Esophagus squamous epithelium (tissue), 5 donors: ENCODE measurements around the gene ZDHHC22. TPM values are rescaled to one million over a fixed set of nuclear protein-coding genes. Genes with fewer than 3 reads are reported as not detected.

Source experiments
- DNase-seq: peaks from one replicate; lab custom pipeline; 2025; lab: John Stamatoyannopoulos, UW
- H3K27ac ChIP-seq, 4 donors: fragments of 200-600 bp; sonication (generic); one replicate each; pipeline ENCODE4 v1.5.1; 2016 to 2019; ENCODE audit warnings: mild to moderate bottlenecking in 1 of 4
- H3K27me3 ChIP-seq, 4 donors: fragments of 200-600 bp; sonication (generic); 1 replicate in 3 of 4; 2 replicates in 1 of 4; pipeline versions ENCODE4 v1.5.1 to v1.6.0; 2017 to 2021; ENCODE audit warnings: antibody characterized with exemption in 1 of 4
- H3K36me3 ChIP-seq, 3 donors: fragments of 200-600 bp; sonication (generic); one replicate each; pipeline ENCODE4 v1.5.1; 2016 to 2019
- H3K4me1 ChIP-seq, 3 donors: fragments of 200-600 bp; sonication (generic); one replicate each; pipeline ENCODE4 v1.5.1; 2017 to 2019
- H3K4me3 ChIP-seq, 4 donors: fragments of 200-600 bp; sonication (generic); 1 replicate in 3 of 4; 2 replicates in 1 of 4; pipeline ENCODE4 v1.5.1; 2016 to 2019; ENCODE audit warnings: mild to moderate bottlenecking in 2 of 4, moderate library complexity in 1 of 4
- H3K9me3 ChIP-seq, 3 donors: fragments of 200-600 bp; sonication (generic); one replicate each; pipeline ENCODE4 v1.5.1; 2016 to 2019
- POLR2A ChIP-seq, 4 donors: fragments of 450-650 bp; IDR thresholded peaks; one replicate each; pipeline ENCODE4 v1.6.1; 2017; ENCODE audit warnings: antibody characterized with exemption in 4 of 4, mild to moderate bottlenecking in 4 of 4, moderate library complexity in 3 of 4
- WGBS, 2 donors: methylation state at CpG; one replicate each; pipeline ENCODE4 v1.1.5; 2018; 5-methylcytosine and 5-hydroxymethylcytosine counted together
- intact Hi-C: fragments of 100-400 bp; cut with DNase I; formaldehyde crosslinking; loops from one replicate; pipeline ENCODE4 v1.15.0; 2022
- total RNA-seq, 4 donors: library from RNA; depleted of rRNA; stranded (reverse); fragments of >200 nt; gene quantifications; one replicate each; pipeline ENCODE4 v1.1.0, GENCODE V29; 2016
- TF ChIP-seq, protein P1 (sequence below), 6 experiments: fragments of 450-650 bp in 4 of 6; fragments of 200-600 bp in 2 of 6; sonication (generic) in 2 of 6; IDR thresholded peaks; one replicate each; pipeline ENCODE4 v1.5.1; 2016 to 2019; ENCODE audit warnings: antibody characterized with exemption in 6 of 6, mild to moderate bottlenecking in 4 of 6, moderate library complexity in 4 of 6
- donor health status: DM: yes; HTN: yes; CAD: no.

The ZDHHC22 gene
- total RNA-seq, 4 donors from 2014 or later, result not detected

DNA sequence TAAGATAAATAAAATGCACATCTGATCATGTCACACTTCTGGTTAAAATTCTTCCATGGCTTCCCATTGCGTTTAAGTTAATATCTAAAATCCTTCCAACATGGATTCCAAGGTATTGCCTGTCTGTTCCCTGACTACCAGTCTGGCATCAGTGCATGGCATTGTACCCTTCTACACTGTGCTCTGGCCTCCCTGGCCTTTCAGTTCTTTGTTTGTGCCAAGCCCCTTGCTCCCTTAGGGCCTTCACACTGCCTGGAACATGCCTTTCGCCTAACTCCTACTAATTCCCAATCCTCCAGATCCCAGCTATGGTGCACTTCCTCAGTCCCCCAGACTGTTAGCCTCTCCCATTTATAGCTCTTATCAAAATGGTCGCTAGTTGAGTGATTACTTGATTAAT lies 37.2 kb downstream of the ZDHHC22 start:
- intact Hi-C loops, result no loop called here
- H3K4me1 ChIP-seq, result peaks cover 11 to 99% (median 39%) of the 10 kb centered on the region in 3 donors
- H3K27me3 ChIP-seq, result no peaks in the 10 kb centered on the region
- no peaks in the 10 kb centered on the region for H3K9me3 ChIP-seq
- H3K27ac ChIP-seq, result peak overlapping the region in 3 of 4 donors; percentile 40 to 64 (median 57)
- no peak overlapping the region for H3K4me3 ChIP-seq
- peaks cover 0 to 38% (median 0%) of the 10 kb centered on the region in 3 donors for H3K36me3 ChIP-seq
- DNase-seq, result no peak
- TF ChIP-seq POLR2A (IDR thresholded peaks at IDR 0.05), result no peak
- WGBS, 2 donors, result 87 to 91% methylated on average over 3 of the region's 3 CpGs

DNA sequence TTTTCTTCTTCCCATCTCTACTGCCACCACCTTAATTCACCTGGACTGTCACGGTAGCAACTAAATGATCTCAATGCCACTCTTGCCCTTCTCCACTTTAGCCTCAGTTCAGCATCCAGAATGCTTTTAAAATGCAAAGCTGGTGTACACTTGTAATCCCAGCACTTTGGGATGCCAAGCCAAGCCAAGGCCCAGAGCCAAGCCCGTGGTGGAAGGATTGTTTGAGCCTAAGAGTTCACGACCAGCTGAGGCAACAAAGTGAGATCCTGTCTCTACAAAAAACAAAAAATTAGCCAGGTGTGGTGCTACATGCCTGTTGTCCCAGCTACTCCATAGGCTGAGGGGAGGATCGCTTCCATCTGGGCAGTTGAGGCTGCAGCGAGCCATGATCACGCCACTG lies 37.6 kb downstream of the ZDHHC22 start:
- intact Hi-C loops, result no loop called here
- Histone ChIP-seq H3K36me3 (peaks cover 0 to 34% (median 0%) of the 10 kb centered on the region in 3 donors), H3K9me3 (no peaks in the 10 kb centered on the region), H3K27ac (peak overlapping the region in 3 of 4 donors; percentile 20 to 57 (median 40)), H3K4me3 (no peak overlapping the region), H3K27me3 (no peaks in the 10 kb centered on the region), H3K4me1 (peaks cover 15 to 99% (median 43%) of the 10 kb centered on the region in 3 donors)
- no peak for TF ChIP-seq POLR2A (IDR thresholded peaks at IDR 0.05)
- TF ChIP-seq, protein P1, sequence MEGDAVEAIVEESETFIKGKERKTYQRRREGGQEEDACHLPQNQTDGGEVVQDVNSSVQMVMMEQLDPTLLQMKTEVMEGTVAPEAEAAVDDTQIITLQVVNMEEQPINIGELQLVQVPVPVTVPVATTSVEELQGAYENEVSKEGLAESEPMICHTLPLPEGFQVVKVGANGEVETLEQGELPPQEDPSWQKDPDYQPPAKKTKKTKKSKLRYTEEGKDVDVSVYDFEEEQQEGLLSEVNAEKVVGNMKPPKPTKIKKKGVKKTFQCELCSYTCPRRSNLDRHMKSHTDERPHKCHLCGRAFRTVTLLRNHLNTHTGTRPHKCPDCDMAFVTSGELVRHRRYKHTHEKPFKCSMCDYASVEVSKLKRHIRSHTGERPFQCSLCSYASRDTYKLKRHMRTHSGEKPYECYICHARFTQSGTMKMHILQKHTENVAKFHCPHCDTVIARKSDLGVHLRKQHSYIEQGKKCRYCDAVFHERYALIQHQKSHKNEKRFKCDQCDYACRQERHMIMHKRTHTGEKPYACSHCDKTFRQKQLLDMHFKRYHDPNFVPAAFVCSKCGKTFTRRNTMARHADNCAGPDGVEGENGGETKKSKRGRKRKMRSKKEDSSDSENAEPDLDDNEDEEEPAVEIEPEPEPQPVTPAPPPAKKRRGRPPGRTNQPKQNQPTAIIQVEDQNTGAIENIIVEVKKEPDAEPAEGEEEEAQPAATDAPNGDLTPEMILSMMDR (IDR thresholded peaks at IDR 0.05), result no peak
- WGBS, 2 donors, result 72 to 85% methylated on average over 1 to 6 of the region's 6 CpGs
- DNase-seq, result no peak

DNA sequence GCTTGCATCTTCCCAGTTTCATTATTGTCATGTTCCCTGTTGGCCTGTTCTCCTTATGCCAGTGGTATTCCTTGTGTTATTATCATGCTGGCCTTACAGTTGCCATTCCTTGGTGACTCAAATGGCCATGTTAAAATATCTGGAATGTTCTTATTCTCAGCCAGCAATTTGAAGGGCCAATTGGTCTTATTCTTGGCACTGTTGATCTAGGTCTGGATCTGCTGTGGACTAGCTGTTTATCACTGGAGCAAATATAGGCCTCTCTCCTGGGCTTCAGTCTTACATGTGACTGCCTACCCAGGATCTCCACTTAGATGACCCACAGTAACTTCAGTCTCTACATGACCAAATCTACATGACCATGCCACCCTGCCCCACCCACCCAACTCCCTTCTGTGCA lies 38.1 kb downstream of the ZDHHC22 start:
- Histone ChIP-seq H3K27ac (peak overlapping the region in 3 of 4 donors; percentile 20 to 57 (median 40)), H3K36me3 (peaks cover 0 to 29% (median 0%) of the 10 kb centered on the region in 3 donors), H3K4me3 (no peak overlapping the region), H3K4me1 (peaks cover 20 to 97% (median 44%) of the 10 kb centered on the region in 3 donors), H3K9me3 (no peaks in the 10 kb centered on the region), H3K27me3 (no peaks in the 10 kb centered on the region)
- intact Hi-C loops, result no loop called here
- no peak for DNase-seq
- TF ChIP-seq POLR2A (IDR thresholded peaks at IDR 0.05), result no peak
- TF ChIP-seq, protein P1 (IDR thresholded peaks at IDR 0.05), result no peak

DNA sequence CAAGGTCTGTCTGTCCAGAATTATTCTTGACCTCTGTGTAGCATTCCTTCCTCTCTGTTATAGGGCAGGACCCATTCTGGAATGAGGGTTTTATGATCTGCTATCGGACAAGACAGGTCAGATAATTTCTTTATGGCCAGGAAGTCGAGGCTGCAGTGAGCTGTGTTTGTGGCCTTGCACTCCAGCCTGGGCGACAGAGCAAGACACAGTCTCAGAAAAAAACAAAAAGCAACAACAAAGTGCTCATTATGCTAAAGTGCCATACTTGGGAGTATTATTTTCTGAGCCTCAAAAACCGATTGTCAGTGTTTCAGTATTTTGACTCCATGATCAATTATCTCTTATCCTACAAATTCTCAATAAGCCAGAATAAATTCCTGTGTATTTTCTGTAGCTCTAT lies 39.4 kb downstream of the ZDHHC22 start:
- H3K27me3 ChIP-seq, result no peaks in the 10 kb centered on the region
- peaks cover 0 to 17% (median 0%) of the 10 kb centered on the region in 3 donors for H3K36me3 ChIP-seq
- H3K4me1 ChIP-seq, result peaks cover 19 to 90% (median 44%) of the 10 kb centered on the region in 3 donors
- peak overlapping the region in 3 of 4 donors; percentile 2 to 30 (median 7) for H3K27ac ChIP-seq
- DNase-seq, result no peak
- no peak overlapping the region for H3K4me3 ChIP-seq
- WGBS, 2 donors, result 68 to 76% methylated on average over 4 of the region's 4 CpGs
- intact Hi-C loops, result no loop called here
- no peaks in the 10 kb centered on the region for H3K9me3 ChIP-seq
- TF ChIP-seq, protein P1 (IDR thresholded peaks at IDR 0.05), result no peak
- no peak for TF ChIP-seq POLR2A (IDR thresholded peaks at IDR 0.05)

DNA sequence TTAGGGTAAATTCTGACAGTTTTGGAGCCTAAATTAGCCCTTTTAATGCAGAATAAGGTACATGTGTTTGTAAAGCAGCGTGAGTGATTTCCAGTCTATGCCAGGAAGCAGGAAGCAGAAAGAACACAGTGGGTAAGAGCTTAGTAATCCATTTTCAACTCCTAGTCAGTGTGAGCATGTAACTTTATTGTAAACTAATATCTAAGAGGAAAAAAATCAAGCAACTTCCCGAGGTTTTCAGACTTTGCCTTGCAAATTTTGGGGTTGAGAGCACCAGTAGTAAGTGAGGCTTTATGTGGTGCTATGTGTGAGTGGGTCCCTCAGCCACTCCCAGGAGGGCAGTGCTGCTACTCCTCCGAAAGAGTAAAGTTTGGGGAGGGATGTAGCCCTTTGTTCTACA lies 40.6 kb downstream of the ZDHHC22 start:
- Histone ChIP-seq H3K4me1 (peaks cover 21 to 90% (median 39%) of the 10 kb centered on the region in 3 donors), H3K36me3 (peaks cover 0 to 5% (median 0%) of the 10 kb centered on the region in 3 donors), H3K4me3 (no peak overlapping the region), H3K9me3 (no peaks in the 10 kb centered on the region), H3K27ac (peak overlapping the region; percentile 27 to 100 (median 78)), H3K27me3 (no peaks in the 10 kb centered on the region)
- 59 to 61% methylated on average over 3 of the region's 3 CpGs for WGBS, 2 donors
- no peak for TF ChIP-seq POLR2A (IDR thresholded peaks at IDR 0.05)
- TF ChIP-seq, protein P1 (IDR thresholded peaks at IDR 0.05), result no peak
- DNase-seq, result no peak
- intact Hi-C loops, result no loop called here
